HepG2 (cell line): ENCODE results near the gene BIRC6.

Experiments
- CEBPB ChIP-seq: IDR thresholded peaks from 2 replicates; pipeline ENCODE4 v1.6.1; 2011; ENCODE audit warnings: low read depth, low read length, improper control_type of control experiment, borderline replicate concordance
- EHMT2 ChIP-seq: fragments of 200-600 bp; sonication (generic); IDR thresholded peaks from 2 replicates; pipeline ENCODE4 v1.7.0; 2017; ENCODE audit warnings: antibody characterized with exemption, low read depth, low read length, borderline replicate concordance
- MXI1 ChIP-seq: IDR thresholded peaks from 3 replicates; pipeline ENCODE4 v1.6.1; 2012; ENCODE audit warnings: low read depth, low read length, inconsistent platforms, borderline replicate concordance
- PHF21A ChIP-seq: sonication (generic); formaldehyde crosslinking; IDR thresholded peaks from 2 replicates; pipeline ENCODE4 v1.5.0; 2020; ENCODE audit warnings: mild to moderate bottlenecking, missing genetic modification reagents
- RAD21 ChIP-seq: fragments of 450-650 bp; formaldehyde crosslinking; IDR thresholded peaks from 2 replicates; pipeline ENCODE4 v1.5.0; 2020; ENCODE audit warnings: mild to moderate bottlenecking
- TCF7L2 ChIP-seq: IDR thresholded peaks from 2 replicates; pipeline ENCODE4 v1.6.1; 2011; ENCODE audit warnings: mild to moderate bottlenecking, low read depth, low read length, moderate library complexity
- ZNF292 ChIP-seq: sonication (generic); formaldehyde crosslinking; IDR thresholded peaks from 2 replicates; pipeline ENCODE4 v1.8.1; 2022; ENCODE audit warnings: mild to moderate bottlenecking, low read depth, missing genetic modification reagents, borderline replicate concordance
- TF ChIP-seq, protein P1 (sequence below): sonication (generic); formaldehyde crosslinking; IDR thresholded peaks from 2 replicates; pipeline ENCODE4 v1.4.0; 2020; ENCODE audit warnings: mild to moderate bottlenecking, missing genetic modification reagents, borderline replicate concordance
- TF ChIP-seq, protein P2 (sequence below): sonication (generic); formaldehyde crosslinking; IDR thresholded peaks from 2 replicates; pipeline ENCODE4 v1.5.0; 2020; ENCODE audit warnings: mild to moderate bottlenecking, missing genetic modification reagents, moderate library complexity
- TF ChIP-seq, protein P3 (sequence below): sonication (generic); formaldehyde crosslinking; IDR thresholded peaks from 2 replicates; pipeline ENCODE4 v1.4.0; 2020; ENCODE audit warnings: missing genetic modification reagents, mild to moderate bottlenecking, borderline replicate concordance
- TF ChIP-seq, protein P4 (sequence below): sonication (generic); formaldehyde crosslinking; IDR thresholded peaks from 2 replicates; pipeline ENCODE4 v1.4.0; 2020; ENCODE audit warnings: mild to moderate bottlenecking, missing genetic modification reagents, borderline replicate concordance

- TF ChIP-seq EHMT2: no peak
- TF ChIP-seq, protein P1, sequence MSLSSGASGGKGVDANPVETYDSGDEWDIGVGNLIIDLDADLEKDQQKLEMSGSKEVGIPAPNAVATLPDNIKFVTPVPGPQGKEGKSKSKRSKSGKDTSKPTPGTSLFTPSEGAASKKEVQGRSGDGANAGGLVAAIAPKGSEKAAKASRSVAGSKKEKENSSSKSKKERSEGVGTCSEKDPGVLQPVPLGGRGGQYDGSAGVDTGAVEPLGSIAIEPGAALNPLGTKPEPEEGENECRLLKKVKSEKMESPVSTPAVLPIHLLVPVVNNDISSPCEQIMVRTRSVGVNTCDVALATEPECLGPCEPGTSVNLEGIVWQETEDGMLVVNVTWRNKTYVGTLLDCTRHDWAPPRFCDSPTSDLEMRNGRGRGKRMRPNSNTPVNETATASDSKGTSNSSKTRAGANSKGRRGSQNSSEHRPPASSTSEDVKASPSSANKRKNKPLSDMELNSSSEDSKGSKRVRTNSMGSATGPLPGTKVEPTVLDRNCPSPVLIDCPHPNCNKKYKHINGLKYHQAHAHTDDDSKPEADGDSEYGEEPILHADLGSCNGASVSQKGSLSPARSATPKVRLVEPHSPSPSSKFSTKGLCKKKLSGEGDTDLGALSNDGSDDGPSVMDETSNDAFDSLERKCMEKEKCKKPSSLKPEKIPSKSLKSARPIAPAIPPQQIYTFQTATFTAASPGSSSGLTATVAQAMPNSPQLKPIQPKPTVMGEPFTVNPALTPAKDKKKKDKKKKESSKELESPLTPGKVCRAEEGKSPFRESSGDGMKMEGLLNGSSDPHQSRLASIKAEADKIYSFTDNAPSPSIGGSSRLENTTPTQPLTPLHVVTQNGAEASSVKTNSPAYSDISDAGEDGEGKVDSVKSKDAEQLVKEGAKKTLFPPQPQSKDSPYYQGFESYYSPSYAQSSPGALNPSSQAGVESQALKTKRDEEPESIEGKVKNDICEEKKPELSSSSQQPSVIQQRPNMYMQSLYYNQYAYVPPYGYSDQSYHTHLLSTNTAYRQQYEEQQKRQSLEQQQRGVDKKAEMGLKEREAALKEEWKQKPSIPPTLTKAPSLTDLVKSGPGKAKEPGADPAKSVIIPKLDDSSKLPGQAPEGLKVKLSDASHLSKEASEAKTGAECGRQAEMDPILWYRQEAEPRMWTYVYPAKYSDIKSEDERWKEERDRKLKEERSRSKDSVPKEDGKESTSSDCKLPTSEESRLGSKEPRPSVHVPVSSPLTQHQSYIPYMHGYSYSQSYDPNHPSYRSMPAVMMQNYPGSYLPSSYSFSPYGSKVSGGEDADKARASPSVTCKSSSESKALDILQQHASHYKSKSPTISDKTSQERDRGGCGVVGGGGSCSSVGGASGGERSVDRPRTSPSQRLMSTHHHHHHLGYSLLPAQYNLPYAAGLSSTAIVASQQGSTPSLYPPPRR (CRISPR knock-in tag): no peak
- TF ChIP-seq PHF21A (CRISPR knock-in tag): no peak
- no peak for TF ChIP-seq MXI1
- no peak for TF ChIP-seq RAD21 (CRISPR knock-in tag)
- no peak for TF ChIP-seq CEBPB
- no peak for TF ChIP-seq TCF7L2
- TF ChIP-seq, protein P2, sequence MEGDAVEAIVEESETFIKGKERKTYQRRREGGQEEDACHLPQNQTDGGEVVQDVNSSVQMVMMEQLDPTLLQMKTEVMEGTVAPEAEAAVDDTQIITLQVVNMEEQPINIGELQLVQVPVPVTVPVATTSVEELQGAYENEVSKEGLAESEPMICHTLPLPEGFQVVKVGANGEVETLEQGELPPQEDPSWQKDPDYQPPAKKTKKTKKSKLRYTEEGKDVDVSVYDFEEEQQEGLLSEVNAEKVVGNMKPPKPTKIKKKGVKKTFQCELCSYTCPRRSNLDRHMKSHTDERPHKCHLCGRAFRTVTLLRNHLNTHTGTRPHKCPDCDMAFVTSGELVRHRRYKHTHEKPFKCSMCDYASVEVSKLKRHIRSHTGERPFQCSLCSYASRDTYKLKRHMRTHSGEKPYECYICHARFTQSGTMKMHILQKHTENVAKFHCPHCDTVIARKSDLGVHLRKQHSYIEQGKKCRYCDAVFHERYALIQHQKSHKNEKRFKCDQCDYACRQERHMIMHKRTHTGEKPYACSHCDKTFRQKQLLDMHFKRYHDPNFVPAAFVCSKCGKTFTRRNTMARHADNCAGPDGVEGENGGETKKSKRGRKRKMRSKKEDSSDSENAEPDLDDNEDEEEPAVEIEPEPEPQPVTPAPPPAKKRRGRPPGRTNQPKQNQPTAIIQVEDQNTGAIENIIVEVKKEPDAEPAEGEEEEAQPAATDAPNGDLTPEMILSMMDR: no peak
- TF ChIP-seq ZNF292 (CRISPR knock-in tag): no peak
- TF ChIP-seq, protein P3, sequence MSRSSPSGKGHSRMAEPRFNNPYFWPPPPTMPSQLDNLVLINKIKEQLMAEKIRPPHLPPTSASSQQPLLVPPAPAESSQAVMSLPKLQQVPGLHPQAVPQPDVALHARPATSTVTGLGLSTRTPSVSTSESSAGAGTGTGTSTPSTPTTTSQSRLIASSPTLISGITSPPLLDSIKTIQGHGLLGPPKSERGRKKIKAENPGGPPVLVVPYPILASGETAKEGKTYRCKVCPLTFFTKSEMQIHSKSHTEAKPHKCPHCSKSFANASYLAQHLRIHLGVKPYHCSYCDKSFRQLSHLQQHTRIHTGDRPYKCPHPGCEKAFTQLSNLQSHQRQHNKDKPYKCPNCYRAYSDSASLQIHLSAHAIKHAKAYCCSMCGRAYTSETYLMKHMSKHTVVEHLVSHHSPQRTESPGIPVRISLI (CRISPR knock-in tag): no peak
- TF ChIP-seq, protein P4, sequence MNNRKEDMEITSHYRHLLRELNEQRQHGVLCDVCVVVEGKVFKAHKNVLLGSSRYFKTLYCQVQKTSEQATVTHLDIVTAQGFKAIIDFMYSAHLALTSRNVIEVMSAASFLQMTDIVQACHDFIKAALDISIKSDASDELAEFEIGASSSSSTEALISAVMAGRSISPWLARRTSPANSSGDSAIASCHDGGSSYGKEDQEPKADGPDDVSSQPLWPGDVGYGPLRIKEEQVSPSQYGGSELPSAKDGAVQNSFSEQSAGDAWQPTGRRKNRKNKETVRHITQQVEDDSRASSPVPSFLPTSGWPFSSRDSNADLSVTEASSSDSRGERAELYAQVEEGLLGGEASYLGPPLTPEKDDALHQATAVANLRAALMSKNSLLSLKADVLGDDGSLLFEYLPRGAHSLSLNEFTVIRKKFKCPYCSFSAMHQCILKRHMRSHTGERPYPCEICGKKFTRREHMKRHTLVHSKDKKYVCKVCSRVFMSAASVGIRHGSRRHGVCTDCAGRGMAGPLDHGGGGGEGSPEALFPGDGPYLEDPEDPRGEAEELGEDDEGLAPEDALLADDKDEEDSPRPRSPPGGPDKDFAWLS (CRISPR knock-in tag): no peak
Measured at GRCh38 chr2:32495139-32495538, 138.3 kb downstream of the BIRC6 start.
